Ramos (cell line): ENCODE results near the gene USHBP1.
"Not testable (repeated sequence)": the region's sequence is repeated elsewhere in the genome, so short reads cannot be mapped to it uniquely, and the experiment has no call there.

Source experiments
- in situ Hi-C: fragments of 300-500 bp; cut with MboI; formaldehyde crosslinking; loops from one replicate; pipeline ENCODE4 v1.14.3; 2022; ENCODE audit warnings: low sequenced_read_pairs; ENCODE audit not compliant: unreplicated experiment

Gene USHBP1

GRCh38 chr19:17296976-17297375, 32.4 kb upstream of the USHBP1 start:
- in situ Hi-C loops: no loop called here

GRCh38 chr19:17296273-17296672, 31.7 kb upstream of the USHBP1 start:
- in situ Hi-C loops: no loop called here

- in situ Hi-C loops: not testable (repeated sequence)
Observed at GRCh38 chr19:17295551-17295950, 31.0 kb upstream of the USHBP1 start.

GRCh38 chr19:17294051-17294891, 29.7 kb upstream of the USHBP1 start:
- in situ Hi-C loops: no loop called here

GRCh38 chr19:17293605-17294004, 29.1 kb upstream of the USHBP1 start:
- in situ Hi-C loops: no loop called here

- in situ Hi-C loops: no loop called here
Observed at GRCh38 chr19:17292301-17293074, 27.9 kb upstream of the USHBP1 start.

- in situ Hi-C loops: loop anchor here (5.0 kb wide), 1 partner anchor 222 kb away; no protein-coding TSS in a partner anchor
Observed at GRCh38 chr19:17289489-17289888, 24.9 kb upstream of the USHBP1 start.

- in situ Hi-C loops: loop anchor here (5.0 kb wide), 1 partner anchor 219 kb away; no protein-coding TSS in a partner anchor
Observed at GRCh38 chr19:17286752-17287151, 22.2 kb upstream of the USHBP1 start.

- in situ Hi-C loops: loop anchor here (5.0 kb wide), 1 partner anchor 219 kb away; no protein-coding TSS in a partner anchor
Observed at GRCh38 chr19:17286263-17286662, 21.7 kb upstream of the USHBP1 start.

- in situ Hi-C loops: loop anchor here (5.0 kb wide), 1 partner anchor 218 kb away; no protein-coding TSS in a partner anchor
Observed at GRCh38 chr19:17285415-17286135, 21.0 kb upstream of the USHBP1 start.

- in situ Hi-C loops: no loop called here
Observed at GRCh38 chr19:17283504-17283996, 19.0 kb upstream of the USHBP1 start.

- in situ Hi-C loops: no loop called here
Observed at GRCh38 chr19:17282488-17283125, 18.1 kb upstream of the USHBP1 start.

- in situ Hi-C loops: no loop called here
Observed at GRCh38 chr19:17281391-17282304, 17.1 kb upstream of the USHBP1 start, which contains the start of gene ANKLE1. Gene ANKLE1, plus strand, starts transcription at chr19:17281901. Its CDS starts 20 bp downstream, at chr19:17281921.

- in situ Hi-C loops: no loop called here
Observed at GRCh38 chr19:17279436-17279835, 14.9 kb upstream of the USHBP1 start.

- in situ Hi-C loops: no loop called here
Observed at GRCh38 chr19:17275441-17276175, 11.1 kb upstream of the USHBP1 start.

- in situ Hi-C loops: not testable (repeated sequence)
Observed at GRCh38 chr19:17274892-17275291, 10.3 kb upstream of the USHBP1 start.

GRCh38 chr19:17268754-17269153, 4.2 kb upstream of the USHBP1 start:
- in situ Hi-C loops: no loop called here
